HG03103 (cell line): ENCODE data around the gene COL4A1.

Experiments used
- ATAC-seq: cut with Tn5 transposase; IDR thresholded peaks from one replicate; pipeline ENCODE4 v1.9.1; 2021; ENCODE audit warnings: low read depth; ENCODE audit not compliant: unreplicated experiment

Gene COL4A1

DNA sequence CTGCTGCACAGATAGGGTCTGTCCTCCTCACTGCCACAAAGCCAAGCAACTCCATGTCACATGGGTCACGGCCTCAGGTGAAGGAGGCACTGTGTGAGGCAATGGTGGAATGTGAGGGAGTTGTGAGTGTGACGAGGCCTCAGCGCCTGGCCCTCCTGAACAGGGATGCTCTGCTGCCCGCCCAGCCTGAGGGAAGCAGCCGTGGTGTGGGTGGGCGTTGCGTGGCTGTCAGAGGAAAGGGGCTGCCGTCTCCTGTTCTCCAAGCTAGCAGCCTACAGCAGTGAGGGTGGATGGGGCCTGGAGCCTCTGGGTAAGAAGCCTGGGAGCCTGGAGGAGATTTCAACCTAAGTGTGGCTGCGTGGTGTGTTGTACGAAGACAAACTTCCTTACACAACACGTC is 125.0 kb downstream of the COL4A1 start:
- no peak for ATAC-seq

DNA sequence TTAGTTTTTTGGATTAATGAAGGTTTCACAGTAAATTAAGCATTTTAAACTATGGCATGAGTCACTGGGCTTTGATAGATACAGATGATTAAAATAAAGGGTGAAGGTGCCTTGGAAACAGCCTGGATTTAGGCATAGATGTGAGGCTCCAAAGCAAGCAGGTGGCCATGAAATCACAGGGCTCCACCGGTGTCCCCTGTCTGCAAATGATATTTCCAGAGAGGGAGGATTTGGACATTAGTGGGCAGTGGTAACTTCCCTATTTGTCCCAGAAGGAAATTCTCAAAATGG is 127.2 kb downstream of the COL4A1 start:
- ATAC-seq = no peak

DNA sequence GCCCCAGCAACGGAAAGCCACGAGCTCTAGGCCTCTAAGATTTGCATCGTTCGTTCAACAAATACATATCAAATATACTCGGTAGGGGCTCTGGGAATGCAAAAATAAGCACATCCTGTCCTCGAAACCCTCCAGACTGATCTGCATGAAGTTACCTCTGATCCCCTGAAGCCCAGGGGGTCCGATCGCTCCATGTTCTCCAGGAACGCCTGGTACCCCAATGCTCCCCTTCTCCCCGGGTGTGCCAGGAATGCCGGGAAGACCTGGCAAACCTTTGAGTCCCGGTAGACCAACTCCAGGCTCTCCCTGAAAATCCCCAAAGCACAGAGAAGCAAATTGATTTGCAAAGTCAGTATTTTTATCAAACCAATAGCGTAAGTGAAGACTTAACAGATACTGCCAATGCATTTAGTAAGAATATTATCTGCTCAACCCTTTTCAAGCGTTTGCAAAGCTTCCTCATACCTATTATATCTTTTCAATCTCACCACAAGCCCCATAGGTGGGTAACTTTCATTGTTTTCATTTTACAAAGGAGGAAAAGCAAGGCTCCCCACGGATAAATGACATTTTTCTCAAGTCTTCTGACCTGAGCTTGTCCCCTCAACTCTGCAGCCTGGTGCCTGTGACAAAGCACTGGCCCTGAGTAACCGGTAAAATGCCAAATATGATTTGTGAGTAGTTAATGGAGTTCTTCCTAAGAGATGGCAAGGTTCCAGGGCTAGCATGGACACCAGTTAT is 127.7 kb downstream of the COL4A1 start:
- no peak for ATAC-seq

DNA sequence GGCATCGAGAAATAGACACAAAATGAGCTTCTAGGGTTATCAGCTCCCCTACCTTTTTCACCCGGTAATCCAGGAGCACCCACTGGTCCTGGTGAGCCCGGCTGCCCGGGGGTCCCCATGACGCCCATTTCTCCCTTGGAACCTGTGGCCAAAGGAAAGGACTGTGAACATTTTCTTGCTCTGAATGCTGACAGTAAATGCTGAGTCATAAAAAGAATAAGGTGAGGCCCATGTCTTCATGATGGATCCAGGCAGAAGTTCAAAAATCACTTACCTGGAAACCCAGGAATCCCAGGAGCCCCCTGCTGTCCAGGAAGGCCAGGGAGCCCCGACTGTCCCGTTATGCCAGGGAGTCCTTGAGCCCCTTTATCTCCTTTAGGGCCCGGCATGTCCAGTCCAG is 129.2 kb downstream of the COL4A1 start:
- no peak for ATAC-seq

DNA sequence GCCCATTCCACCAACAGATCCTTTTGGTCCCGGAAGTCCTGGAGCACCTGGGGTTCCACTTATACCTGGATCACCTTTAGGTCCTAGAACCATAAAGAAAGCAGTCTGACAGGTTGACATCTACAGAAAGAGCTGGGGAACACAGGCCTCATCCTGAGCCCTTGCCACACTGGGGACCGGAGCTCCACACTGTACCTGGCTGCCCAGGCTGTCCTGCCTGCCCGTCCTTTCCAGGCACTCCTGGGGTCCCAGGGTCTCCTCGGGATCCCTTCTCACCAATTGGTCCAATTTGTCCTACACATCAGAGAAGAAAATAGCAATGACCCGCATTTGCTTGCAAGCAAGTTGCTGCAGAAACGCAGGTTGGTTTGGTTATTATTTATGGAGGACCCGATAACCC is 130.5 kb downstream of the COL4A1 start:
- no peak for ATAC-seq

DNA sequence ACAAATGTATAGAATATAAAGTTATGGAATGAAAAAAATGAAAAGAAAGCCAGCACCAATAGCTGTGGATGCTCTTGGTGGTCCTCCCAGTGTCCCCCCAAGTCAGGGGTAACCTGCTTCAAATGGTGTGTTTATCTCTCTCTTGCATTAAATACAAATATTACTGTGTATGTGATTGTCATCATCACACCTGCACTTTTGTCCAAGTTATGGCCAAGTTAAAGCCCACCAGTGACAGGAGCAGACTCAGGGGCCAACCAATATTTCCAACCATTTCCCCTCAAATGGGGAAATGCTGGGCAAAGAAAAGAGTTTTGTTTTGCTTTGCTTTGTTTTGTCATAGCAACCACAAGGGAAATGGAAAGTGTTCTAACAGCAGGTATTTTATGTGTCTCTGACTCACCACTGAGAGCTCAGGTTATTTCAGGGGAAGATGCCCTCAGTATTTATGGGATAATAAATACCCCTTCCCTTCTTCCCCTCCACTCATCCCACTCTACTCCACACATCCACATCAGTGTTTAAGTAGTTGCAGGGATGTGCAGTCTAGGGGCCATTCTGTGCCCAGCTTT is 133.6 kb downstream of the COL4A1 start:
- no peak for ATAC-seq

DNA sequence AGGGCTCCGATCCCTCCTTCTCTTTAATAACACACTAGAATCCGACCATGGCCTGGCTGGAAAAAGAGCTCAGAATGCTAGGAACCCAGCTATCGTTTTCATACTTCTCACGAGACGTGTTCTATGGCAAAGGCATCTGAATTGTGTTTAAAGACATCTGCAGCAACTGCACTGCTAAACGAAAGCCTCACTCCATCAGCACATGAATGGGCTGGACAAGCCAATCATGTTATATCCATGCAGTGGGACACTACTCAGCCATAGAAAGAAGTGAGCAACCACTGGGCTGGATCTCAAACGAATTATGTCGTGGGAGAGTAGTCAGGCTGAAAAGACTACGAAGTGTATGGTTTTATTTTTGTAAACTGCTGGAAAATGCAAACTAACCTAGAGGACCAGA is 136.1 kb downstream of the COL4A1 start:
- ATAC-seq = no peak

DNA sequence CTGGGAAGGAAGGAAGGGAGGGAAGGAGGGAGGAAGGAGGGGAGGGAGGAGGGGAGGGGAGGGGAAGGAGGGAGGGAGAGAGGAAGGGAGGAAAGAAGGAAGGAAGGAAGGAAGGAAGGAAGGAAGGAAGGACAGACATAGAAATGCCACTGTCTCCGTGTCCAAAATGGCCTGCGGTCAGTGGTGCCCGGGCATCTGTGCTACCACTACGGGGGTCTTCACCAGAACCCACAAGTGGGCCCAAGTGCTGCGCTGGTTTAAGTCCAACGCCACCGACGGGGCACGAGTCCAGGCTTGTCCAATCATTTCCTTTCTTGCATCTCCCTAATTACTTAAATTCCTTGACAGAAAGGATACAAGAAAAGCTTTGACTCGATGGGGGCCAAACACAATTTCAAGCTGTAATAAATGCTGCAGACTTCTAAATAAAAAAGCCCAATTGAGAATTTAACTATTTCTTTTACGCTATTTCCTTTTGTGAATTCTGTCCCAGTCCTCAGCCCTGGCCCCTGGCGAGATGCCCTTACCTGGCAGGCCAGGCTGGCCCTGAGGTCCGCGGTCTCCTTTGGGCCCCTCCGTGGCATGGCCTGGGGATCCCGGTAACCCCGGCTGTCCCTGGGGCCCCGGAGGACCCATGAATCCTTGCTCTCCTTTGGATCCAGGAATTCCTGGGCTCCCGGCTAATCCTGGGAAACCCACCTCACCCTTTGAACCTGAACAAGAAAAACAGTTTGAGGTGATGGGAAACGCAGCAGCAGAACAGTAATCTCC is 136.8 kb downstream of the COL4A1 start:
- ATAC-seq = no peak

DNA sequence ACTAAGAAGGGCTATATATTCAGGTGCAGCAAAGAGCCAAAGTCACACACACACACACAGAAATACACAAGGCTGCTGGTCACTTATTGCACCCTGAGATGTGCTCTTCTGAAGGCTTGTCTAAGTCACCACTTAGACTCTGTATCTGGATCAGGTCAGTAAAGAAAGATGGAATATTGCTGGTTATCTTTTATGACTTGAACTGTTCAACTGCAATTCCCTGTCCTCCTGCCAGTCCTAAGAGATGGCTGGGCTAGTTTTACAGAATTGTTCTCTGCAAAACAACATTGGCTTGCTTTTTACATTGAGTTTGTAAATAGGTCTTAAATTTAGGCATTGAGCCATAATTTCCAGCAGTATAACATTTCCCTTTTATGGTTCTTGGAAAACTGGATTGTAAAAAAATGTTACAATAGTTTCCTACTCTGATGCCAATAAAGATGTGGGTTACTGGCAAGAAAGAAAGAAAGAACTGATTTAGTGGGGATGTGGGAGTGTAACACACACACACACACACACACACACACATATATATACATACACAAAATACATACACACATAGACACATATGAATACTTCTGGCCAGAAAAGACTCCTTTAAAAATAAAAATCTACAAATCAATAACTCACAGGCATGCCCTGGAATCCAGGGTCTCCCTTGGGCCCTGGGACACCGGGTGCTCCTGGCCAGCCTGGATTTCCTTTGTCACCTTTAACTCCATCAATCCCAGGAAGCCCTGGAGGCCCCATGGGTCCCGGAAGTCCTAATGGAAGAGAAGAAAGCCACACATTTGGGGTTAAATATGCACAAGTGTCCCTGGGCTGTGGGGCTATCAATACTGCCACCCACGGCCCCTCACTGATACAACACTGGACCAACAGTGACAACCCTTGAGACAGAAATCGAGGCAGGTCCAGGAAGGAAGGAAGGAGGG is 137.7 kb downstream of the COL4A1 start:
- no peak for ATAC-seq

DNA sequence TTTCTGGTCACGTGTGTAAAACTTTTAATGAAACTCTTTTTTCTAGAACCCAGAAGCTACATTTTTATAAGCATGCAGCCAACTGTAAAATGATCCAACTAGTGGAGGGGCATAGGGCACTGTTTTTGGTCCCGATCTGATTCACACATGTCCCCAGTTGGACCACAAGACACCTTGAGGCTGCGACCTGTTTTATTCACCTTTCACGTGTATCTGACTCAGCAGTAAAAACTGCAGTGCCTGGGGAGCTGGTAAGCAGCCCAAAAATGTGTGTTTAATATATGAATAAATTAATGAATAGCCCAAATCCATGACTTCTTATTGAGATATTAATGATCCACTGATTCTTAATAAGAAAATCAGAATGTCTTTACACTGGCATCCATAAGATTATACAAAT is 140.4 kb downstream of the COL4A1 start:
- no peak for ATAC-seq

DNA sequence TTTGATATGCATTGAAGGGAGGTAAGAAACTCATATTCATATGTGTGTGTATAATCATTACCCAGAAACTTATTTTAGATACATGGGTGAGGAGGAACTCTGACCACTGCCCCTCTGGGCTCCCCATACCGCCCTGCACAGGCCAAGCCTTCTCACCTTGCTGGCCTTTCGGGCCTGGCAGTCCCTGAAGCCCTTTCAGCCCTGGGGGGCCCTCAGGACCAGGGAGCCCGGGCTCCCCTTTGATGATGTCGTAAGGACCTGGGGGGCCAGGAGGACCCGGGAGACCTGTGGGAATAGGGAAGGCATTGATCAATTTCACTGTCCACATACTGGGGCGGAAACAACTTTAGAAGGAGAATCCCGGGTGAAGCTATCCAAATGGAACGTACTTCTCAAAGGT is 142.3 kb downstream of the COL4A1 start:
- no peak for ATAC-seq

DNA sequence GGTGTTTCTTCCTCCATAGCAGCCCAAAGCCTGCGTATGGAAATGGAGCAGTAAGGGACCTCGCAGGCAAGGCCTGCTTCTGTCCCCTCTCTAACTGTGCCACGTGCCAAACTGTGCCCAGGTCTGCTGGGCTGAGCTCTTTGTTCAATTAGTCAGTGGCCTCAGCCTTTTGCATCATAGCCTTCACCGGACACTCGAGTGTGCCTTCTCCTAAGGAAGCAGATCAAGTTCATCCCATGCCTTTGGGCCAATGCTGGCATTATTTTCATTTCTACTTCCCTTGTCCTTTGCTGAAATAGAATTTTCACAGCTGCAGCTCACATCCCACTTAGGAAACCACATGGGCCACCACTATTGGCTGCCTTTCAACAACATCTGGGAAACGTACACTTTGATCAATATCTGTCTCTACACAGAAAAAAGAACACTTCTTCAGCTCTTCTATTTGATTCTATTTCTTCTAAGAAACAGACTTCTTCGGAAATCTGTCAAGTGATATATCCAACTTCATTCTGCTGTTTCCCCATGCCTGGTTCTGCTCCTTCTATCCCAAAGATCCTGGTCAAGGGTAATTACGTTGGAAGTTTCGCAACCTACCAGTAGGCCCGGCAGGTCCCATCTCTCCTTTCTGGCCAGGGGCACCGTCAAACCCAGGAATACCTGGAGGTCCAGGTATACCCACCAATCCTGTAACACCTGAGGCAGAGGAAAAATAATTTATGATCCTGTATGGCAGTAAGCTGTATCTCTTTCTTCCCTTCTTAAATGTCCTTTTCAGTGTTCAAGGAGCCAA is 143.9 kb downstream of the COL4A1 start:
- no peak for ATAC-seq

DNA sequence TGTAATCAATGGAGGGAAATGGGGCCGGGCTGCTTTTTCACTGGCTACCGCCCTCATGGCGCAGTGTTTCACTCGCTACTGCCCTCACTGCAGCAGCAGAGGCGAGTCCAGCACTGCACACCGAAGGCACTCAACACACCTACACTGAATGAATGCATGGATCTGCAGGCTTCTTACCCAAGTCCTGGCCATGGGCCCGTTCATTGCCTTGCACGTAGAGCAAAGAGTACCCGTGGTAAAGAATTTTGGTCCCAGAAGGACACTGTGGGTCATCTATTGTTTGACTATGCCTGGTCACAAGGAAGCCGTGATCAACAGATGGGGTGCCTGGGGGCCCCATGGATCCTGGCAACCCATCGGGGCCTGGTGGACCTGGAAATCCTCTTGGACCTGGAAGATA is 144.9 kb downstream of the COL4A1 start:
- ATAC-seq = no peak

DNA sequence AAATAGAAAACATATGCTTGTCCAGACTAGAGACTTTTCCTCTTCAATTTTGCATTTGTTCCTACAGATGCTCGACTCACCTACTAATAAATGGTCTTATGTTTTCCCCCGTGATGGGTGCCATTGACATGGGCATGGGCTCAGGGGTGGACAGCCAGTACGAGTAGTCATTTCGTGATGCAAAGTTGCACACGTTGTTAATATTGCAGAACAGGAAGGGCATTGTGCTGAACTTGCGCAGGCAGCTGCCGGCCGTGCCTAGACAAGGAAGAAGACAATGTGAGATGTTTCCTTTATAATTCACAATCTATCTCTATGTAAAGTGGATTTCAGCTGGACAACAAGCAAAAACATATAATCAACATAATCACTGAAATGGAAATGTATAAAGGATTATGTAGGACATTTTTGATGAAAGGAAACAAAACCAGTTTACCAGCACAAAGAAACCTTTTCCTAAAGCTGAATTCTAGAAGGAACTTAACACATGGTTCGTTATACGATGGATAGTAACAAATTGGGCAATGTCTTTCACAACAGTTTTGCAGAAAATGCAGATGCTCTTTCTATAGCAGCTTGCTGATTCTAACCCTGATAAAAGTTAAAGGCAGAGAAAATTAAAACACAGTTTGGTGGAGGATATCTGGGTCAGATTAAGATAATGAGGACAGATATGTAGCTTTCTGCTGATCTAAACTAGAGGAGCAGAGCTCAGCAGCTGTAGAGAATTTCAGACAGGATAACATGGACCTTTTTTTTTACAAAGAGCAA is 145.7 kb downstream of the COL4A1 start:
- ATAC-seq = no peak

DNA sequence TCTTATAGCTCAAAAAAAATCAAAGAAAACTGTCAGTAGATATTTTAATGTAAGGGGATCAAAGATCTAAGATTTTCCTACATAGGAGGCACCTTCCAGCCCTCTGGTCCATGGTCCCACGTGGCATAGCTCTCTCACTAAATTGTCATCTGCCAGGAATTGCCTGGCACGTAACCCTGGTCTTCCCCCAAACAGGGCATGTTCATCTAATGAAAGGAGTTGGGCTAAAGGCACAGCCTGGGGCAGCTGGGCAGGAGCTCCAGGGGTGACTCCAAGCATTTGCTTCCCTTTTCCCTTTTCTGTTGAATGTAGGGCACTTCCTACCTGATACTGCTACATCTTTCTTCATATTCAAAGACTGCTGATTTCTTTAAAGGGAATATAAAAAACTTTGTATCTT is 148.7 kb downstream of the COL4A1 start:
- ATAC-seq = no peak

DNA sequence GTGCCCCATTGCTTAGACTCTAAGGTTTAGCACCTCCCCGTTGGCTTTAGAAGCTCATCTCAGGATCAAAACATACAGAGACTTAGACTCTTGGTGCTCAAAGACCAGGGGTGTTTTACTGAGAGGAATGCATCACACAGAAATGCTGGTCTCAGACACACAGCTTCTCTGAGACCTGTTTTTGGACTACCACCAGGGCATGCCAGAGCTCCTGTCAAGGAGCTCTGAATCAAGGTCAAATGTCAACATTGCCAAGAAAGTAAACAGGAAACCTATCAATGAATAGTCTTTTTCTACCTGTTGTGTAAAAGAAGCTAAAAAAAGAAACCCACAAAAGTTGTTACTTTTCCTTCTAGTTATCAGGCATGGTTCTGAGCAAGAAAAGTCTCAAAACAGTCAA is 149.2 kb downstream of the COL4A1 start:
- no peak for ATAC-seq

DNA sequence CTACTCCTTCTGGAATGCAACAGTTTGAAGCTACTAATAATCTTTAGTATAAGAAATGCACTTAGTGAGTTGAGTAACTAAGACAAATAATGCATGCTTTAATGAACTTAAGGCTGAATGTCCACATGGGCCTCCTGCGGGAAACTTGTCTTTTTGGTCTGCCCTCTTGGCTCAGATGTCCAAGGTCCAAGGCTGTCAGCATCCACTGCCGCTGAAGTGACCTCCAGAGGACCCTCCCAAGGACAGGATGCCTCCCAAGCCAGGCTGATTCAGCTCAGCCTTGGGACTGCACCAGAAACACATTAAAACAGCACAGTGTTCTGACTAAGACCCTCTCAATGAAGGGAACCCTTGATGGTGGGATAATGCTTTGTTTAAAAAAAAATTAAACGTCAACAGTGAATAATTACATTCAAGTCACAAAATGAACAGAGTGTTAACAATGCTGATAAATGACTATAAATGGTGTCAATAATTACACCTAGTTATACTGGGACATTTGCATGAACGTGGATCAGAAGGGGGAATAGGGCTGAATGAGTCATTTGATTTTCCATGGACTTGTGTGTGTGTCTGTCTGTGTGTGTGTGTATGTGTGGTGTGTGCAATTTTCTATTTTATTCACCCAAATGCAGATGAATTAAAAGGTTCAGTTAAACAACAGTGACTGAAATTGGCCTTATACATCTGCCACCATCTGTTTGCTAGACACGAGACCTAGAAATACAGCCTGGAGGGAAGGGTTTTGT is 150.5 kb downstream of the COL4A1 start:
- ATAC-seq = no peak

DNA sequence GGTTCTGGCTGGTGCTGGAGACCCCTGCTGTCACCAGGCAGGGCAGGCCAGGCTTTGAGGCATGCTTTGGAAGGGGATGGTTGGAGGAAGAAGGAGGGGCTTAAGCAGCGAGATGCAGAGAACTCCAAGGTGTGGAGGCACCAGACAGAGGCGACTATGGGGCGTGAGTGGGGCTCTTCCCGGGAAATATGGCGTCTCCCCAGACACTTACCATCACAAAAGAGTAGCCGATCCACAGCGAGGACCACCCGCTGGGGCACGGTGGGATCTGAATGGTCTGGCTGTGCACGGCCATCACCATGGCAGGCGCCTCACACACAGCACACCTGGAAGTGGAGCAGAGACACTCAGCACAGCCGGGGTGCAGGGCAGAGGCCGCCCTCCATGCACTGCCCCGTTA is 151.9 kb downstream of the COL4A1 start:
- ATAC-seq = no peak

DNA sequence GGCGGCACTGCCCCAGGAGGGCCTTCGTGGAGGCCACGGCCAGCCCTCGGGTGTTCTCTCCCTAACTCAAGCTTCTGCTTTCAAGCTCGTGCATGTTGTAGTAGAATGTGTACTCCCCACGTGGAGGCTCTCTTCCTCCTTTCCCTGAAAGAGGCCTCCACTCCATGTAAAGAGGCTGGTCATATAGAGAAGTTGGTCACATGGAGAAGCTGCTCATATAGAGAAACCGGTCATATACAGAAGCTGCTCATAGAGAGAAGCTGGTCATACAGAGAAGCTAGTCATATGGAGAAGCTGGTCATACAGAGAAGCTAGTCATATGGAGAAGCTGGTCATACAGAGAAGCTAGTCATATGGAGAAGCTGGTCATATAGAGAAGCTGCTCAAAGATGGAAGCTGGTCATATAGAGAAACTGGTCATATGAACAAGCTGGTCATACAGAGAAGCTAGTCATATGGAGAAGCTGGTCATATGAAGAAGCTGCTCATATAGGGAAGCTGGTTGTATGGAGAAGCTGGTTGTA is 152.5 kb downstream of the COL4A1 start:
- no peak for ATAC-seq
